Measurements from ENCODE around the gene TIMM22. TPM values are rescaled to one million over a fixed set of nuclear protein-coding genes. Genes with fewer than 3 reads are reported as not detected.
"Not testable (repeated sequence)": the region's sequence is repeated elsewhere in the genome, so short reads cannot be mapped to it uniquely, and the experiment has no call there.

TIMM22 gene
- total RNA-seq, 2 donors from 2014 or later: 10.3 to 12.0 TPM

DNA sequence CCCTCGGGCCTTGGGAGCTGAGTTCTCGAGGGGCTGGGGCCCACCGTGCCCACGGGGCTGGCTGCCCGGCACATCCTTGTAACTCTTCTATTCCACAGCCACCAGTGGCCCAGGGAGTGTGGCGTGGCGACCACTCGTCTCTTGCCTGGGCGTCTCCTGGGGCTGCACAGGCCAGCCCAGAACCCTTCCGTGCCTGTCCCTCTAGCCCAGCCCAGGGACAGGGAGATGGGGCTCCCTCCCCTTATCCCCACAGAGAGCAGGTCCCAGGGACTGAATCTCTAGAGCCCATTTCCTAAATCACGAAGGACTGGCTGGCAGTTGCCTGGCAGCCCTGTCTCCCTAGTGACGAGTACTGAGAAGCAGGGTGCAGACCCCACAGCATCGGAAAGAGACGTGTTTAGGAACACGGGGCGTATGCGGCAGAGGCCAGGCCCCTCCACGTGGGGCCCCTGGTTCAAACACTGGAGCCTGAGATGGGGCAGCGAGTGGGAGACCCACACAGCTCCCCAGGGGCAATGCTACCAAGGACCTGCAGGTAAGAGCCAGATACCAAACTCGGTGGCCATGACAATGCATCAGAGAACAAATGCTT, 51.0 kb downstream of the TIMM22 start:
- Mint-ChIP-seq H3K4me3 (no peak overlapping the region), H3K27me3 (ENCODE audit: low read depth) (no peaks in the 10 kb centered on the region), H3K36me3 (ENCODE audit: insufficient read depth in 2 of 2) (peaks cover 0 to 2% of the 10 kb centered on the region in 2 donors), H3K9me3 (no peaks in the 10 kb centered on the region), H3K4me1 (ENCODE audit: low read depth) (no peaks in the 10 kb centered on the region), H3K27ac (no peak overlapping the region)
- ATAC-seq (replicated peaks in 1 of 2): no peak
- DNase-seq: no peak

DNA sequence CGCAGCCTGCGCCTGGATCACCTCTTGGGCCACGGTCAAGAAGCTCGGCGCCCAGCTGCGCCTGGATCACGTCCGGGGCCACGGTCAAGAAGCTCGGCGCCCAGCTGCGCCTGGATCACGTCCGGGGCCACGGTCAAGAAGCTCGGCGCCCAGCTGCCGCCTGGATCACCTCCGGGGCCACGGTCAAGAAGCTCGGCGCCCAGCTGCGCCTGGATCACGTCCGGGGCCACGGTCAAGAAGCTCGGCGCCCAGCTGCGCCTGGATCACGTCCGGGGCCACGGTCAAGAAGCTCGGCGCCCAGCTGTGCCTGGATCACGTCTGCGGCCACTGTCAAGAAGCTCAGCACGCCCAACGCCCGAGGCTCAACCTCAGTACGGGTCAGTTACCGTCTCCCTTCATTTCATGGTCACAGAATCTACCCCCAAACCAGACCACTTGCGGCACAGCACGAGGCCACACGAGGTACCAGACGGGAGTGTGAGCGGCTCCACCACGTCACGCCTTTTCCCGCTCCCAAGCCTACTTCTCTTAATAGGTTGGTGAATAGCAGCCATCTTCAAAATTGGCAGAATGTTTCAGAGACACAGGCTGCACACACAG, 51.7 kb downstream of the TIMM22 start:
- not testable (repeated sequence) for H3K27ac Mint-ChIP-seq; H3K9me3 Mint-ChIP-seq; H3K36me3 Mint-ChIP-seq (ENCODE audit: insufficient read depth in 2 of 2); H3K4me1 Mint-ChIP-seq (ENCODE audit: low read depth); H3K27me3 Mint-ChIP-seq (ENCODE audit: low read depth); ATAC-seq (replicated peaks in 1 of 2); DNase-seq; H3K4me3 Mint-ChIP-seq

GRCh38 chr17:1049446-1050225, 52.7 kb downstream of the TIMM22 start:
- Mint-ChIP-seq H3K36me3 (ENCODE audit: insufficient read depth in 2 of 2) (peaks cover 0 to 2% of the 10 kb centered on the region in 2 donors), H3K4me1 (ENCODE audit: low read depth) (no peaks in the 10 kb centered on the region), H3K27me3 (ENCODE audit: low read depth) (no peaks in the 10 kb centered on the region), H3K9me3 (no peaks in the 10 kb centered on the region), H3K27ac (no peak overlapping the region), H3K4me3 (no peak overlapping the region)
- DNase-seq (no peak), ATAC-seq (replicated peaks in 1 of 2) (no peak)

- no peak overlapping the region for H3K27ac Mint-ChIP-seq
- no peaks in the 10 kb centered on the region for H3K4me1 Mint-ChIP-seq (ENCODE audit: low read depth)
- H3K36me3 Mint-ChIP-seq (ENCODE audit: insufficient read depth in 2 of 2): peaks cover 0 to 2% of the 10 kb centered on the region in 2 donors
- ATAC-seq (replicated peaks in 1 of 2) (no peak), DNase-seq (no peak)
- H3K9me3 Mint-ChIP-seq: no peaks in the 10 kb centered on the region
- no peak overlapping the region for H3K4me3 Mint-ChIP-seq
- no peaks in the 10 kb centered on the region for H3K27me3 Mint-ChIP-seq (ENCODE audit: low read depth)
Observed at GRCh38 chr17:1050246-1050995, 53.5 kb downstream of the TIMM22 start.

- ATAC-seq (replicated peaks in 1 of 2) (no peak), DNase-seq (no peak)
- Mint-ChIP-seq H3K27me3 (ENCODE audit: low read depth) (no peaks in the 10 kb centered on the region), H3K4me3 (no peak overlapping the region), H3K27ac (no peak overlapping the region), H3K36me3 (ENCODE audit: insufficient read depth in 2 of 2) (peaks cover 0 to 2% of the 10 kb centered on the region in 2 donors), H3K4me1 (ENCODE audit: low read depth) (no peaks in the 10 kb centered on the region), H3K9me3 (no peaks in the 10 kb centered on the region)
Observed at GRCh38 chr17:1050996-1051925, 54.3 kb downstream of the TIMM22 start.

Other genes with a start within 250 kb of the TIMM22 start
- 10 to 100 TPM; 23.5 to 26.9 TPM for gene GEMIN4, start 244.9 kb upstream of the TIMM22 start, total RNA-seq
- gene GLOD4, start 214.8 kb upstream of the TIMM22 start, total RNA-seq: 10 to 100 TPM; 67.7 to 76.2 TPM
- 10 to 100 TPM; 23.6 to 26.7 TPM for gene MRM3, start 214.8 kb upstream of the TIMM22 start, total RNA-seq
- gene NXN, start 17.4 kb upstream of the TIMM22 start, total RNA-seq: 1 to 10 TPM; 1.2 to 1.7 TPM
- 10 to 100 TPM; 65.8 to 70.8 TPM for gene ABR, start 182.9 kb downstream of the TIMM22 start, total RNA-seq

Data from activated T-cell treated with anti-CD3 and anti-CD28 coated beads, Interleukin-2, amount 50 U/mL, for 72 hours (primary cell).